Muscle of back (tissue), 11 donors: ENCODE data around the gene TNFRSF13B. TPM values are rescaled to one million over a fixed set of nuclear protein-coding genes. Genes with fewer than 3 reads are reported as not detected.

ENCODE experiments used
- DNase-seq, 3 donors: peaks; one replicate each; pipeline versions ENCODE4 v3.0.0 to v3.0.0-alpha.2; 2013
- polyA plus RNA-seq, 10 donors: library from polyadenylated mRNA; unstranded; fragments of 120-200 nt; gene quantifications; one replicate each; pipeline ENCODE4 v1.2.1, GENCODE V29; 2013; ENCODE audit not compliant: insufficient read length in 10 of 10

TNFRSF13B gene
- polyA plus RNA-seq, 10 donors = 0.09 to 2.2 (median 0.24) TPM; not detected in 2

GRCh38 chr17:16938496-16939207, 33.3 kb downstream of the TNFRSF13B start:
- DNase-seq = peak in 1 of 3 donors; percentile 49

DNA sequence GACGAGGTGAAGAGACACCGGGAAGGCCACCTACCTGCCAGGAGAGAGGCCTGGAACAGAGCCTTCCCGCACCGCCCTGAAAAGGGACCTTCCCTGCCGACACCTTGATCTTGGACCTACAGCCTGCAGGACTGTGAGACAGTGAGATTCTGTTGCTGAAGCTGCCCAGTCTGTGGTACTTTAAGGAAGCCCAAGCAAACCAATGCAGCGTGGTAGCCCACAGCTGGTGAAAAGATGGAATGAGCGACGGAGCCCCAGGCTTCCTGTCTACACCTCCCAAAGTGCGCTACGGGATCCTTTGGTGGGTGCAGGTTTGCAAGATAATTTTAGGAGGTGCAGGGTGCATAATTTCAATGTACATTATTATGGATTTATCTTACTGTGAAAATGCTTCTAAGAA, 33.9 kb downstream of the TNFRSF13B start:
- no peak for DNase-seq

DNA sequence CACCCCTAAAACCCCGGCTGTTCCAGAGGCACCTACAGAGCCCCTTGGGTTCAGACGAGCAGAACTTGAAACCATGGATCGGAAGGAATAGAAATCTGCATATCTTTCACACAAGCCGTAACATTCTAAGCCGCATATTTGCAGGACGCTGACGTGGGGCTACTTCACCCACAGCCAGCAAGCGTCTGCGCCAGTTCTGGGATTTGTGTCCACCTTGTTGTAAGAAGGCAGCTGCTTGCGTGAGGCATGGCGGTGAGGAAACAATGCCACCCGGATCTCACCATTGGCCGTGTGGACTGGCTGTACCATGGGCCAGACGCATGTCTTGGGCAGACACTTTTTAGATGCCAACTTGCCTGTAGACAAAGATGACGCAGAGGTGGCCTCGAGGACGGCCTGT, 34.5 kb downstream of the TNFRSF13B start:
- no peak for DNase-seq

DNA sequence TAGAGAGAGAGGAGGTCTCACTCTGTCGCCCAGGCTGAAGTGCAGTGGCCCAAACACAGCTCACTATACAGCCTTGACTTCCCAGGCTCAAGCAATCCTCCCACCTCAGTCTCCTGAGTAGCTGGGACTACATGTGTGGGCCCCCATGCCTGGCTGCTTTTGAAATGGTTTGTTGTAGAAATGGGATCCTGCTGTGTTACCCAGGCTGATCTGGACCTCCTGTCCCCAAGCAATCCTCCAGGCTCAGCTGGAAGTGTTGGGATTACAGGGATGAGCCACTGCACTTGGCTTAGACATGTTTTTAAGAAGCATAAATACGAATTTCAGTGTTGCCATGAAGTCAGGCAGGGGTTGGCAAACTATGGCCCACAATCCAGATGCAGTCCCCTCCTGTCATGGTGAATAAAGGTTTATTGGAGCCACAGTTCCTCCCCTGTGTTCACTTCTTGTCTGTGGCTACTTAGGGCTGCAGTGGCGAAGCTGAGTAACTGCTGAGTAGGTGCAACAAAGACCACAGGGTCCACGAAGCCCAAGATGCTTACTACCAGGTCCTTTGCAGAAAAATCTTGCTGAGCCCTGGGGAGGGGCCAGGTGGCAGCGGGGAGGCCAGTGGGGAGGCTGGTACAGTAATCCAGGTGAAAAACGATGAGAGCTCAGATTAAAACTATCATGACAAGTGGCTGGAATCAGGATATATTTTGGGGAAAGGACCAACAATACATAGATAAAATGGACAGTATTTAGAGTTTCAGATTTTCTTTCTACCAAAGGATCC, 35.2 kb downstream of the TNFRSF13B start:
- no peak for DNase-seq

- no peak for DNase-seq
Measured at GRCh38 chr17:16935786-16936185, 36.1 kb downstream of the TNFRSF13B start.

GRCh38 chr17:16935241-16935663, 36.7 kb downstream of the TNFRSF13B start:
- DNase-seq = no peak

- no peak for DNase-seq
Measured at GRCh38 chr17:16934836-16935235, 37.1 kb downstream of the TNFRSF13B start.

DNA sequence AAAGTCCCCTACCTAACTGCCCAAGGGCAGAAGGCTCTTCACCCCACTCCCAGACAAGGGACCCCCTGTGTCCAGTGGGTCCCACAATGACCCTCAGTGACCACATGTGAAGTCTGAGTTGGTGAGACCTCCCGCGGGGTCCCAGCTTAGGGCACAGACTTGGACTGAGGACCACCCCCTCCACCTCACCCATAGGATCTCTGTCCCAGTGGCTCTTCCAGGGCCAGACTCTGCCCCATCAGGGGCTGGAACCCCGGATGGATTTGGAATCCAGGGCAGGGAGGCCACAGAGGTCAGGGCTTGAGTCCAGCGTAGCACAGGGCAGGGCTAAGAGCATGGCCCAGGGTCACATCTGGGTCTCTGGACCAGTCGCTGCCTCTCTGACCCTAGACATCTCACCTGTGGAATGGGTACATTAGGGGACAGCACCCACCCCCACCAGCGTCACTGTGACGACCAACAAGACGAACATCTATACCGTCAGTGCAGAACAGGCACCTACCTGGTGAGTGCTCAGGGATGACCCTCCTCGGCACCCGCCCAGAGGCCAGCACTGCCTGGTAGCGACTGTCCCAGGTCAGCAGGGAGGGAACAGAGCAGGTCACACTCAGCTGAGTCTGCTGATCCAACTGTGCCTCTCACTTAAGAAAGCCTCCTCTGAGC, 37.7 kb downstream of the TNFRSF13B start:
- no peak for DNase-seq

DNA sequence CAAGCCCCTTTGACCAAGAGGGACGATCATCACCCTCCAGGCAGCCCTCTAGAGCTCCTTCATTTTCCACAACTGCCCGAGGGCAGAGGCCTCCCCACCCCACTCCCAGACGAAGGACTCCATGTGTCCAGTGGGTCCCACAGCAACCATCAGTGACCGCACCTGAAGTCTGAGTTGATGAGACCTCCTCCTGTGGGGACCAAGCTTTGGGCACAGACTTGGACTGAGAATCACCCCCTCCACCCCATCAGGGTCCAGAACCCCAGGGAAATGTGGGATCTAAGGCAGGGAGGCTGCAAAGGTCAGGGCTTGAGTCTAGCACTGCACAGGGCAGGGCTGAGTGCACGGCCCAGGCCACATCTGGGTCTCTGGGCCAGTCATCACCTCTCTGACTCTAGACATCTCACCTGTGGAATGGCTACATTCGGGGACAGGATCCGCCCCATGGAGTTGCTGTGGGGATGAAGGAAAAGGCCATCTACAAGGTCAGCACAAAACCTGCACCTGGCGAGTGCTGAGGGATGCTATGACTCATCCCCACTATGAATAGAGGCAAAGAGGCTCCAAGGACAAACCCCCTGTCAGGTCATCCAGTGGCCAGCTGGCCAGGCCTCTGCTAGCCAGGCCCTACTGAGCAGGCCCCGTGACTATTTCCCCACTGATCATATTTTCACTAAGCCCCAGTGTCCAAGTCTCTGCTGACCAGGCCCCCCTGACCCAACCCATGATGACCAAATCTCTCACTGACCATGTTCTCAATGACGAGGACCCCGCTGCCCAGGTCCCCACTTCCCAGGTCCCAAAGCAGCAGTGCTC, 38.4 kb downstream of the TNFRSF13B start:
- no peak for DNase-seq

DNA sequence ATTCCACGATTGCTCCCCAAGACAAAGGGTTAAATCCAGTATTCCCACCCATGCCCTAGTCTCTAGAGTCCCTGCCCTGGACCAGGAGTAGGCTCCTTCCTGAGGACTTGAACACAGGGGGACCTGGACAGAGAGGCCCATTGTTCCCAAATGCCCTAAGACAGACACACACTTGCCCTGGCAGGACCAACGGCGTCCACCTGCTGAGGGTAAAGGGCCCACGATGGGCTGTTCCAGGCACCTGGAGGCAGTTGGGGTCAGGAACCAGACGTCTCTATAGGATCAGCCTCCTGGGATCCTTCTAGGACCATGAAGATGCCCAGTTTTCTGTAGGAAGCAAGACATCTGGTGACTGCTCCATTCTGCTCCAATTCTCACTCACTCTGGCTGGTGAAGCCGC, 39.3 kb downstream of the TNFRSF13B start:
- no peak for DNase-seq

DNA sequence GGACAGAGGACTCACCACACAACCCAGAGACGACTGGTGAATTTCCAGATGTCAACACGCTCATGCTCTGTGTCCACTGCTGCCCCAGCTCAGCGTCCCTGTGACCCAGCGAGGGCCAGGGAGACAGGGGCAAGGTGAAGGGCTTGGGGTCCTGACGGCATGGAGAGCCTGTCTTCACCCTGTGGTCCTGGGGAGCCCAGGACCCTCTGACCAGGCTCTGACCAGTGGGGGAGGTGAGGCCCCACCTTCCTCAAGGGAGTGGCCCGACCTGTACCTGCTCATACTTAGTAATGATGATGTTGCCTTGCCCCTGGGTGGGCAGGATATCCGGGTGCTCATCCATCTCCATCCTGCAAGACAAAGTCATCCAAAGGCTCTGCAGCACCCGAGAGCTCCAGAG, 39.8 kb downstream of the TNFRSF13B start:
- no peak for DNase-seq

GRCh38 chr17:16931318-16932060, 40.4 kb downstream of the TNFRSF13B start:
- DNase-seq = no peak

DNA sequence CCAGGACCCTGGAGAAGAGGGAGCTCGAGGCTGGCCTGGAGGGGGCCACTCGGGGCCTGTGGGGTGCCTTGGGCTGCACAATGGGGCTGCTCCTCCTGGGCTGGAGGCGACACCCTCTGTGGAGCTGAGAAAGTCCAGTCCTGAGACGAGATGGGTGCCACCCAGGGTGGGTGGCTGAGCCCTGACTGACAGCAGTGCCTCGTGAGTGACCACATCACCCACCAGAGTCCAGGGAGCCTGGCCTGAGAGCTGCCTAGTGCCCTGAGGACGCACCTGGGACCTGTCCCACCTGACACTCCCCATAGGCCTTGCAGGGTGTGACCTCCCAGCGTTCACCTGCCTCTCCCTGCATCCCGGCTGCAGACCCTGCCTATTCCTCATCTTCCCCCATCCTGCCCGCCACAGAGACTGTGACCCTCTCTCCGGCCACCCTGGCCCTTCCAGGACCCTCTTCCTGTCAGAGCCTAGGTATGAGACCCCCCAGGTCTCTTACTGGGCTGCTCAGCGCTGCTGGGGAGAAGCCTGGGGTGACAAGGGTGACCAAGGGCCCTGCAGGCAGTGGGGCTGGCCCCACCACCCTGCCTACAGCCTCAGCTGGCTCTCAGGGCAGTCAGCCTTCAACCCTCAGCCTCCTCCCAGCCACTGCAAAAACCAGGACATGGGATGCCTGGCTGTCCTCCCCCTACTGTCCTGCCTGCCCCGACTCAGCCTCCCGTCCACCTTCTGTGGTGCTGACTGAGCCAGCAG, 41.2 kb downstream of the TNFRSF13B start:
- DNase-seq = no peak

DNA sequence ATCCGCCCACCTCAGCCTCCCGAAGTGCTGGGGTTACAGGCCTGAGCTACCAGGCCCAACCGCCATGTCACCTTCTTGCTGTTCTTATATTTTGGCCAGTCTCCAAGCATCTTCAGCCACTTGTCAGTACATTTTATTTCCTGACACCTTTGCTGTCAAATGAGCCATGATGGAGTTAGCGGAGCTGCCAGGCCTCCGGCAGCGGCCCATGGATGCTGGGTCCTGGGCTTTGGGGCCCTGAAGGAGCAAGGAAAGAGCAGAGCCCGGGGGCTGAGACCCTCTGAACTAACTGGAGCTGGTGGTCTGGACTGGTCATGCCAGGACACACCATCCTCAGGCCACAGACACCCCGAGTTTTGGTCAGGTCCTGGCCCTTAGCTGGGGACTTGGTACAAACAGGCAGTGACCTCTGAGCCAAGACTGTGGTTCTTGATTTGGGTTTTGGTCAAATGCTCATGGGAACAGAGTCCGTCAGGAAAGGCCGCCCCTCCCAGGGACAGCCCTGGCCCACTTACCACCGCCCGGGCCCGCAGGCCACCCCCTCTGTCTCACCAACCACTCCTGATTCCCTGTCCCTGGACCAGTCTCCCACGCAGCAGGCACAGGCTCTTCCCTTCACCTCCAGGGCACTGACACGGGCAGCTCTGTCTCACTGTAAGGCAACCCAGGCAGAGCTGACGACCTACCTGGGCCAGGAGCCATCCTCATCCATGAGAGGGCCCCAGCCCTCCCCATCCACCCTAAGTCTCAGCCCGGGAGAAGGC, 42.0 kb downstream of the TNFRSF13B start:
- no peak for DNase-seq

DNA sequence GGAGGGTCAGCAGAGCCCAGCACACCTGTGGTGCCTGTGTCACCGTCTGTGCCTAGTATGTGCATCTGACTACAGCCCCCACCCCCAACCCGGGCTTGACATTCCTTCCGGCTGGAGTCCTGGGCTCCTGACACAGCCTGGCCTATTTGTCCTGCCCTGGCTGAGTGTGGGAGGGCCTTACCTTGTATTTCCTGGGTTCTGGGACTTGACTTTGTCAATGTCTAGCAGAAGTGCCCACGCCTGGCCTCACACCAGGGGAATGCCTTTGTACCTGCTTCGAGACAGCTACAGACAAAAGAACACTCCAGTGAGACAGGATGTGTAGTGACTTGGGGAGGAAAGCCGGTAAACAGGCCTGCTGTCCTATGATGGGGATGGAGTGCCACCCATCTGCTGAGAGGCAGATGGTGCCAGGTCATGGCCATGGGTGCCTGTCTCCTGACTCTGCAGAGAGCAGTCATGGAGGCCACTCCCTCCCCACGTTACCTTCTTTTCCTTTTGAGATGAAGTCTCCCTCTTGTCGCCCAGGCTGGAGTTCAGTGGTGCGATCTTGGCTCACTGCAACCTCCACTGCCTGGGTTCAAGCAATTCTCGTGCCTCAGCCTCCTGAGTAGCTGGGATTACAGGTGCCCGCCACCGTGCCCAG, 42.8 kb downstream of the TNFRSF13B start:
- DNase-seq = no peak

- DNase-seq = no peak
Measured at GRCh38 chr17:16928406-16929034, 43.4 kb downstream of the TNFRSF13B start.

- DNase-seq = no peak
Measured at GRCh38 chr17:16927641-16928321, 44.1 kb downstream of the TNFRSF13B start.
